ENCODE measurements around the gene CATSPERE. TPM values are rescaled to one million over a fixed set of nuclear protein-coding genes. Genes with fewer than 3 reads are reported as not detected.
A peak's percentile ranks its signal among the peaks of the same experiment; 100 is the strongest.

Gene CATSPERE
- total and polyA plus RNA-seq, 9 of the 15 experiments (the other 6 are each of a cell fraction or from before 2014, with no cell fraction given) = 0.06 to 0.16 (median 0.09) TPM; not detected in 3

DNA sequence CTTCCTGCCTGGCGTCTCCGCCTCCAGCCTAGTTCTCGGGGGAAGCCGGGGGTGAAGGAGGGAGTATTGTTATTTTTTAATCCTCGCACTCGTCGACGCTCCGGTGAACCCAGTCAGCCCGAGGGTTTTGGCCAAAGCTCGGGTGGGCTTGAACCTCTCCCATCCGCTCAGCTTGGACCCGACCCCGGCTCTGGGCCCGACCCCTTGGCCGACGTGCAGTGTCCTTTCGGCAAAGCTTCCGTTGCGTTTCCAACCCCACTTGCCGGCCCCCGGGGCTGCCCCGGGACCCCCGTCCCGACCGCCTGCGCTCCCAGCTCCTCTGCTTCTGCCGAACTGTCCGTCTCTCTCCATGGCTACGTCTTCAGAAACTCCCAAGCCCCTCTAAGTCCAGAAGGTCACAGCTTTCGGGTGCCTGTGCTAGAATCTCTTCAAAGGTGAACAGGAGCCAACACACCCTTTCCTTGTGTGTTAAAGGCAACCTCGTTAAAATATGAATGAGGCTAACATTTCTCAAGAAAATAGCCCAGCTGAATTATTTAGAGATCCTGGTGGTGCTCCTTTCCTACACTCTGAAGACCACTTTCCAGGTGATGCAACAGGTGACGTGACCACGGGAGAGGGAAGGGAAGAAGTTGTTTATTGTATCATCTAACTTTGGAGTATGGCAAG, 192.5 kb downstream of the CATSPERE start (continued):
- TF ChIP-seq LCOR (CRISPR knock-in tag; IDR thresholded peaks at IDR 0.05) = peak; percentile 59; the same call in 1 of the 2 replicates
- no peak for TF ChIP-seq MYBL2 (IDR thresholded peaks at IDR 0.05; ENCODE audit: low read depth)
- TF ChIP-seq MYBL2 (CRISPR knock-in tag; IDR thresholded peaks at IDR 0.05; ENCODE audit: borderline replicate concordance) = no peak
- no peak for TF ChIP-seq RBM15 (IDR thresholded peaks at IDR 0.05; ENCODE audit: insufficient read depth, low read length)
- 0 out of 2 replicates have a peak, but pooled peaks have one; percentile 2 for TF ChIP-seq ZNF431 (CRISPR knock-in tag; IDR thresholded peaks at IDR 0.05)
- TF ChIP-seq MIER1 (IDR thresholded peaks at IDR 0.05; ENCODE audit: low read depth) = 0 out of 2 replicates have a peak, but pooled peaks have one; percentile 39
- no peak for TF ChIP-seq HEY1 (CRISPR knock-in tag; IDR thresholded peaks at IDR 0.05; ENCODE audit: borderline replicate concordance)
- TF ChIP-seq CEBPG (CRISPR knock-in tag; IDR thresholded peaks at IDR 0.05) = peak; percentile 83; the same call in 1 of the 2 replicates
- peak; percentile 85 to 88 for TF ChIP-seq CEBPG (tag; conservative IDR thresholded peaks at IDR 0.05 in 1 of 2, IDR thresholded peaks at IDR 0.05 in 1 of 2)
- peak; percentile 52 for TF ChIP-seq CHD4 (IDR thresholded peaks at IDR 0.05; ENCODE audit: insufficient read depth, insufficient replicate concordance, low read depth, low read length, poor library complexity, severe bottlenecking)
- no peak for TF ChIP-seq ZNF184 (CRISPR knock-in tag; IDR thresholded peaks at IDR 0.05)
- TF ChIP-seq MYC (IDR thresholded peaks at IDR 0.05; ENCODE audit: low read depth, low read length) = no peak
- TF ChIP-seq MYC (CRISPR knock-in tag; IDR thresholded peaks at IDR 0.05; ENCODE audit: borderline replicate concordance, low read depth) = peak; percentile 51; the same call in 1 of the 2 replicates
- TF ChIP-seq SAP30 (IDR thresholded peaks at IDR 0.05; ENCODE audit: borderline replicate concordance, insufficient read depth, low read depth, low read length, poor library complexity, severe bottlenecking) = no peak
- TF ChIP-seq, protein P1, sequence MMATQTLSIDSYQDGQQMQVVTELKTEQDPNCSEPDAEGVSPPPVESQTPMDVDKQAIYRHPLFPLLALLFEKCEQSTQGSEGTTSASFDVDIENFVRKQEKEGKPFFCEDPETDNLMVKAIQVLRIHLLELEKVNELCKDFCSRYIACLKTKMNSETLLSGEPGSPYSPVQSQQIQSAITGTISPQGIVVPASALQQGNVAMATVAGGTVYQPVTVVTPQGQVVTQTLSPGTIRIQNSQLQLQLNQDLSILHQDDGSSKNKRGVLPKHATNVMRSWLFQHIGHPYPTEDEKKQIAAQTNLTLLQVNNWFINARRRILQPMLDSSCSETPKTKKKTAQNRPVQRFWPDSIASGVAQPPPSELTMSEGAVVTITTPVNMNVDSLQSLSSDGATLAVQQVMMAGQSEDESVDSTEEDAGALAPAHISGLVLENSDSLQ (IDR thresholded peaks at IDR 0.05) = no peak
- TF ChIP-seq, protein P2, sequence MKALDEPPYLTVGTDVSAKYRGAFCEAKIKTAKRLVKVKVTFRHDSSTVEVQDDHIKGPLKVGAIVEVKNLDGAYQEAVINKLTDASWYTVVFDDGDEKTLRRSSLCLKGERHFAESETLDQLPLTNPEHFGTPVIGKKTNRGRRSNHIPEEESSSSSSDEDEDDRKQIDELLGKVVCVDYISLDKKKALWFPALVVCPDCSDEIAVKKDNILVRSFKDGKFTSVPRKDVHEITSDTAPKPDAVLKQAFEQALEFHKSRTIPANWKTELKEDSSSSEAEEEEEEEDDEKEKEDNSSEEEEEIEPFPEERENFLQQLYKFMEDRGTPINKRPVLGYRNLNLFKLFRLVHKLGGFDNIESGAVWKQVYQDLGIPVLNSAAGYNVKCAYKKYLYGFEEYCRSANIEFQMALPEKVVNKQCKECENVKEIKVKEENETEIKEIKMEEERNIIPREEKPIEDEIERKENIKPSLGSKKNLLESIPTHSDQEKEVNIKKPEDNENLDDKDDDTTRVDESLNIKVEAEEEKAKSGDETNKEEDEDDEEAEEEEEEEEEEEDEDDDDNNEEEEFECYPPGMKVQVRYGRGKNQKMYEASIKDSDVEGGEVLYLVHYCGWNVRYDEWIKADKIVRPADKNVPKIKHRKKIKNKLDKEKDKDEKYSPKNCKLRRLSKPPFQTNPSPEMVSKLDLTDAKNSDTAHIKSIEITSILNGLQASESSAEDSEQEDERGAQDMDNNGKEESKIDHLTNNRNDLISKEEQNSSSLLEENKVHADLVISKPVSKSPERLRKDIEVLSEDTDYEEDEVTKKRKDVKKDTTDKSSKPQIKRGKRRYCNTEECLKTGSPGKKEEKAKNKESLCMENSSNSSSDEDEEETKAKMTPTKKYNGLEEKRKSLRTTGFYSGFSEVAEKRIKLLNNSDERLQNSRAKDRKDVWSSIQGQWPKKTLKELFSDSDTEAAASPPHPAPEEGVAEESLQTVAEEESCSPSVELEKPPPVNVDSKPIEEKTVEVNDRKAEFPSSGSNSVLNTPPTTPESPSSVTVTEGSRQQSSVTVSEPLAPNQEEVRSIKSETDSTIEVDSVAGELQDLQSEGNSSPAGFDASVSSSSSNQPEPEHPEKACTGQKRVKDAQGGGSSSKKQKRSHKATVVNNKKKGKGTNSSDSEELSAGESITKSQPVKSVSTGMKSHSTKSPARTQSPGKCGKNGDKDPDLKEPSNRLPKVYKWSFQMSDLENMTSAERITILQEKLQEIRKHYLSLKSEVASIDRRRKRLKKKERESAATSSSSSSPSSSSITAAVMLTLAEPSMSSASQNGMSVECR (CRISPR knock-in tag; IDR thresholded peaks at IDR 0.05) = 0 out of 2 replicates have a peak, but pooled peaks have one; percentile 1
- no peak for TF ChIP-seq USF1 (CRISPR knock-in tag; IDR thresholded peaks at IDR 0.05)
- TF ChIP-seq KLF6 (CRISPR knock-in tag; IDR thresholded peaks at IDR 0.05; ENCODE audit: borderline replicate concordance) = no peak
- peak; percentile 20 for TF ChIP-seq RBM22 (IDR thresholded peaks at IDR 0.05; ENCODE audit: low read depth, low read length, poor library complexity, severe bottlenecking)
- no peak for TF ChIP-seq NFE2 (IDR thresholded peaks at IDR 0.05; ENCODE audit: low read depth)
- 0 out of 2 replicates have a peak, but pooled peaks have one; percentile 22 for TF ChIP-seq PHB2 (IDR thresholded peaks at IDR 0.05; ENCODE audit: low read depth)
- no peak for TF ChIP-seq NFXL1 (CRISPR knock-in tag; IDR thresholded peaks at IDR 0.05)
